ENCODE results near the gene SYNE1.
"Not testable (repeated sequence)": the region's sequence is repeated elsewhere in the genome, so short reads cannot be mapped to it uniquely, and the experiment has no call there.

SYNE1 gene

DNA sequence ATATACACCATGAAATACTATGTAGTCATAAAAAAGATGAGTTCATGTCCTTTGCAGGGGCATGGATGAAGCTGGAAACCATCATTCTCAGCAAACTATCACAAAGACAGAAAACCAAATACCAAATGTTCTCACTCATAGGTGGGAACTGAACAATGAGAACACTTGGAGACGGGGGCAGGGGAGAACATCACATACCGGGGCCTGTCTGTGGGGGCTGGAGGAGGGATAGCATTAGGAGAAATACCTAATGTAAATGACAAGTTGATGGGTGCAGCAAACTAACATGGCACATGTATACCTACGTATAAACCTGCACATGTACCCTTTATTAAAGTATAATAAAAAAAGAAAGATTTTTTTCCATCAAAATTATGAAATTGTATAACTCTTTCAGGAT, 22.4 kb downstream of the SYNE1 start:
- DNase-seq (ENCODE audit: low read depth, low spot score): not testable (repeated sequence)

DNA sequence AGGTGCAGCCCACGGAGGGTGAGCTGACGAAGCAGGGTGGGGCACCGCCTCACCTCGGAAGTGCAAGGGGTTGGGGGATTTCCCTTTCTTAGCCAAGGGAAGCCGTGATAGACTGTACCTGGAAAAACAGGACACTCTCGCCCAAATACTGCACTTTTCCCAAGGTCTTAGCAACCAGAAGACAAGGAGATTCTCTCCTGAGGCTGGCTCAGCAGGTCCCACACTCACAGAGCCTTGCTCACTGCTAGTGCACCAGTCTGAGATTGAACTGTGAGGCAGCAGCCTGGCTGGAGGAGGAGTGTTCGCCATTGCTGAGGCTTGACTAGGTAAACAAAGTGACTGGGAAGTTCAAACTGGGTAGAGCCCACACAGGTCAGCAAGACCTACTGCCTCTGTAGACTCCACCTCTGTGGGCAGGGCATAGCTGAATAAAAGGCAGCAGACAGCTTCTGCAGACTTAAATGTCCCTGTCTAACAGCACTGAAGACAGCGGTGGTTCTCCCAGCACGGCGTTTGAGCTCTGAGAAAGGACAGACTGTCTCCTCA, 28.0 kb downstream of the SYNE1 start:
- no peak for DNase-seq (ENCODE audit: low read depth, low spot score)

DNA sequence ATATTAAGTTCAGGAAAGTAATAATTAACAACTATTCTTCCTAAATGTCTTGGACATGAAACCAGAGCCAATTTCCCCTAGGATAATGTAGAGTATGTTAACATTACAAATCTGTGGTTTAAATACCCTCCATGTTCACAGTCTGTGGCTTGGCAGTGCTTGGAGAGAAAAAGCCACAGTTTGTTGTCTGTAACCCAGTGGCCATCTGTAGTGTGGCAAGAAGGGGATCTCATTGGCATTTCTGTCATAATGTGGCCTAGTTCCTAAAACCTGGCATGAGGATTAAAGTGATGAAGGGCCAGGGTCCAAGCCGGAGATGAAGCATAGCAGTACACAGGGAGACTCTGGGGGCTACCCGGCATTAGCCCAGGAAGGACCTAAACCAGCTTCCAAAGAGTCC, 31.2 kb downstream of the SYNE1 start:
- no peak for DNase-seq (ENCODE audit: low read depth, low spot score)

DNA sequence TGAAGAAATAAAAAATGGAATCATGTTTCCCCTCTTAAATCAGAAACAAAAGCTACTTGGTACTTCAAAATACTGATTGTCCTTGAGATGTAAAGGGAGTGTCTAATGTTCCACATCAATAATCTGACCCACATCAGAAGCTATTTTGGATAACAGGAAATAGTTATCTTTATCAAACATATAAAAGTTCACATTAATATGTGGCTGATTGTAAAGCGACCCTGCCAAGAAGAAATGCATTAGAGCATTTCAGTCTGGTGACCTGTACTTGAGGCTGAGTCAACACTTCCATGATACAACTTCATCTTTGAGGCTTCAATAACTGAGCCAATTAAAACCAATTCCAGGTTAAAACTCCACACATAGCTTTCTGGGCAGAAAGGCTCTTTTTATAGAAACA, 31.8 kb downstream of the SYNE1 start:
- no peak for DNase-seq (ENCODE audit: low read depth, low spot score)

DNA sequence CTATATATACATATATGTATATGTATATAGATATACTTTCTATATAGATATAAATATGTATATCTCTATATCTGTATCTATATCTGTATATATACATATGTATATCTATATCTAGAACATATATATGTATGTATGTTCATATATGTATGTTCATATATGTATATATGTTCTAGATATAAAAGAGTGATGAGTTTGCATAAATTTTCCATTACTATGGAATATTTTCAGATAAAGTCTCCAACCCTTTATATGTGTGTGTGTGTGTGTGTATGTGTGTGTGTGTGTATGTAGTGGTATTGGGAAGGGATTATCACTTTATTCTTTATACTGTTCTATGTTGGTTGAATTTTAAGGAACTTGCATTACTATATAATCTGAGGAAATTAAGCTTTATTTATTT, 33.3 kb downstream of the SYNE1 start:
- DNase-seq (ENCODE audit: low read depth, low spot score): no peak

DNA sequence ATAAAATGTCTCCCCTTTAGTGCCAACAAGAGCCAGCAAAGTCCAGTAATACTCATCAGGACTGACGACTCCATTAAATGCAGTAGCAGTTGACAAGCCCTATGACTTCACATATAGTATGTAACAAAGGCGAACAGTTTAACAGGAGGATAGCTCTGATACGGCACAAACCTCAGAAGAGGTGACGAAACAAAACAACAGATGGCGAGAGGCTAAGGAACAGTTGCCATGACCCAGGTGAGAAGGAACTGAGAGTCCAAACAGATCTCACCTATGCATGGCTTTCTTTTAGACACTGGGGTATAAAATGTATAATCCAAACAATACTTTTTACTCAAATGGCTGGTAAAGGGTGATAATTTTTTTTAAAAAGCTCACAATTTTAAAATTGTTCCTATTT, 37.1 kb downstream of the SYNE1 start:
- no peak for DNase-seq (ENCODE audit: low read depth, low spot score)

DNA sequence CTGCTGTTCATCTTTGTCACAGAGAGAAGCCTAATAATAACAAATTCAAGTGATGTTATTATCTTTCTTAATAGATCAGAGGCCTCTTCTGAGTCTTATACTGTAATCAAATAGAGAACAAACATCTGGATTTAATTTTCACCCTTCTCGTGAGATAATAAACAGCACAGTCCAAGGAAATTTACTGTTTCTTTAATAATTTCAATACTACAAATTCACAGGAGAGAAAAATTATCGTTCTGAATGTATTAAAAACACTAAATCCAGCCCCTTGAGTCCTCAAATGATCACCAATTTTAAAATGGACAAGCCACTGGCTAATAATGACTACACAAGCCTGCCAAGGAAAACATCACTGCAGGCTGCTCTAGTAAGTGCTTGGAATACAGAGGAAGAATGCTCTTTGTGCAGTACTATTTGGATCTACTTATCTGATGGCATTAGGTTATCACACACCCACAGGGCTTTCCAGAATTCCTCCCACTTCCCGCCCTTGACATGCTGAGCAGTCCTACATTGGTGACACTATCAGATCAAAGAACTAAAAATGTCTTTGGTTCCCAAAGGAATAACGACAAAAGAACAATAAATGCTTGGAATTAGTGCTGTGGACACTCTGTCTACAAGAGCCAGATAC, 38.1 kb downstream of the SYNE1 start:
- no peak for DNase-seq (ENCODE audit: low read depth, low spot score)

DNA sequence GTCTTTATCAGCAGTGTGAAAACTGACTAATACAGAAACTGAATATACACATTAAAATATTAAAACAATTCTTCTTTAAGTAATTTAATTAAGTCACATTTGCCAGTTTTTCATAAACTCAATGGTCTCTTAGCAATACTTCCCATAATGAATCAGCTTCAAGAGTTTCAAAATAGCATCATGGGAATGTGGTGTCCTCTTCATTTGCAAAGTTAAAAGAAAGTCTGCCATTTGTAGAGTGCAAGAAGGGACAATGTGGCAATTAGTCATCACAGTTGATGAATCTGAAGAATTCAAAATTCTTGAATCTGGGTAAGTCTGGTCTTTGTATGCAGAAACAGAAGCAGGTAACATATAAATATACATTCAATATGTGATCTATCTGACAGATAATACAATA, 38.7 kb downstream of the SYNE1 start:
- no peak for DNase-seq (ENCODE audit: low read depth, low spot score)

DNA sequence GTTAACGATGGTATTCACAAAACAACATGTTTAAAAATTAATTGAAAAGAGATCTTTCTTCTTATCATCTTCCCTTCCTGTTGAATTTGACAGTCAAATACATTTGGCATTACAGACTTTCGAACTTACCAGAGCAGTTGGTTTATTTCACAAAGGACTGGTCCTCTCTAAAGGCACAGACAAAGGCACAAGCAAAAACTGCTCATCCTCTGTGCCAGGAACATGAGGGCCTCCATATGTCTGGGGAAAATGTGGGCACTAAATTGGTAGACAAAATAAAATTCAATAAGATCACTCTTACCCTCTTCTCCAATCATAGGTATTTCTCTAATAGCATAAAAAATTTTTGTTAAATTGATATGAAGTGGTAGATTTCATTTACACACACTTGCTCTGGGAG, 40.4 kb downstream of the SYNE1 start:
- no peak for DNase-seq (ENCODE audit: low read depth, low spot score)

DNA sequence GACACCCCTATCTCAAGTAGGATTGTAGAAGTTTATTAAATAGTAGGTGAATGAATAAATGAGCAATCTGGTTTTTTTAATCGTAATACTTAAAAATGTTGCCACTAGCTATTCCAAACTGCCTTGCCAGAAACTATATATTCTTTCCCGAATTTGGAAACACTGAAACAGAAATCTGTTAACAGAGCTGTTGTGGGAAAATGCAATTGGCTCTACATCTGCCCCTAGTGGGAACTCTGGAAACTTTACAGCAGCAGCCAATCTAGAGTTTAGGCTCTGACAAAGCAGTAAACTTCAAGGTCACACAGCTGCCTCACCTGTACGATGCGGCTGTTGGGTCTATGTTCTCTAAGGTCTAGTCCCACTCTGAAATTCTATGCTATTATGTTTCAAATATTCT, 41.7 kb downstream of the SYNE1 start:
- no peak for DNase-seq (ENCODE audit: low read depth, low spot score)

DNA sequence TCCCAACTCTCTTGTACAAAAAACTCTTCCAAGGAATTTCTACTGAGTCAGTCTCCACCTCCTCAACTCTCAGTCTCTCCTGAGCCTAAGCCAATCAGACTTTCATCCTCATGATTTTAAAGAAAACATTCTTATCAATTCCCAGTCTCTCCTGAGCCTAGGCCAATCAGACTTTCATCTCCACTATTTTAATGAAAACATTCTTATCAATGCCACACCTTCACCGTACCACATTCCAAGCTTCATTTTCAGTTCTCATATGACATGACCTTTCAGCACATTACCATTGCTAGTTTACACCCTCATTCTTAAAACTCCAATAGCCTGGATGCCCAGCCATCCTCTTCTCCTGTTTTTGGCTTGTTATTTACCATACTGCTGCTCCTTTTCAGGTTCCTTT, 42.5 kb downstream of the SYNE1 start:
- no peak for DNase-seq (ENCODE audit: low read depth, low spot score)

DNA sequence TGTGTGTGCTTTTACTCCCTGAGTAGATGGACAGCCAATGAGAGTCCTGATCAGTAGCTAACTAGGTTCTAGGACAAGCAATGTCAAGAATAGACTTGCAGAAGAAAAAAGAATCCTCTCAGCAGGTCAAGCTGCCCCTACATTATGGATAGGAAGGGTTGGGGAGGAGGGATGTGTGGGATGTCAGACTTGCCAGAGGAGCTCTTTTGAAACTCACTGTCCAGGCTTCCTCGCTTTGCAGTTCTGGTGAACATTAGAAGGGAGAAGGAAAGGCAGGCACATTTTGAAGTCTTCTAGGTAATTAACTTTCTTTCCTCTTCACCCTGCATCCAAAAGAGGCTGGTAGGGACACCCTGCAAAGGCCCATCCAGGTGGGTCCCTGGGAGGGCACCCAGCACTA, 48.7 kb downstream of the SYNE1 start:
- DNase-seq (ENCODE audit: low read depth, low spot score): no peak

DNA sequence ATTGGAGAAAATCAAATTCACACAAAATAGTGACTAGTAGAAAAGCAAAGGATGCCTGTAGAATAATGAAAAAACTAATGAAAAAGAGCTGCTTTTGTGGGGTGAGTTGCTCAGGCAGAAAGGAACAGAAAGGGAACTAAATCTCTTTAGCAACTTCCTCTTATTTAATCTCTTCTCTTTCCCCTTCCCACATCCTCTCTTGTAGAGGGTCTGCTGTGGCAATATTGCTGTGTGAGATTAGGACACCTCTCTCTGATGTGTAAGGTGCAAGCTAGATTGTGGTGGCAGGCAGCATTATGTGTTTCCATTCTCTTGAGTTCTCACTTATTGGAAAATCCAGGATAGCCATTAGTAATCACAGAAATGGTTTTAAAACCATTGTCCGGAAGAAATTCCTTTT, 49.7 kb downstream of the SYNE1 start:
- no peak for DNase-seq (ENCODE audit: low read depth, low spot score)

DNA sequence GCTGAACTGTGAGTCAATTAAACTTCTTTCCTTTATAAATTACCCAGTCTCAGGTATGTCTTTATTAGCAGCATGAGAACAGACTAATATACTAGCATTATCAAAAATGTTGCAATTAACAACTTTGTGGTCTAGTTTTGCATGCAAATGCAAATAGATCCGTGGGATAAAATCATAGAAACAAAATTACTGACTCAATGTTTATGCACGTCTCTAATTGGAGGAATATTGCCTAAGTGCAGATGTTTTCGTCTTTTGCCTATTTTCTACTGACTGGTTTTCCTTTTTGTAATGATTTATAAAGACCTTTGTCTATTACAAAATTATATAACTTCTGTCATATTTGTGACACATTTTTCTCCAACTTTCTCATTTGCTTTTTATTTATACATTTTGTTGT, 51.9 kb downstream of the SYNE1 start:
- DNase-seq (ENCODE audit: low read depth, low spot score): no peak

DNA sequence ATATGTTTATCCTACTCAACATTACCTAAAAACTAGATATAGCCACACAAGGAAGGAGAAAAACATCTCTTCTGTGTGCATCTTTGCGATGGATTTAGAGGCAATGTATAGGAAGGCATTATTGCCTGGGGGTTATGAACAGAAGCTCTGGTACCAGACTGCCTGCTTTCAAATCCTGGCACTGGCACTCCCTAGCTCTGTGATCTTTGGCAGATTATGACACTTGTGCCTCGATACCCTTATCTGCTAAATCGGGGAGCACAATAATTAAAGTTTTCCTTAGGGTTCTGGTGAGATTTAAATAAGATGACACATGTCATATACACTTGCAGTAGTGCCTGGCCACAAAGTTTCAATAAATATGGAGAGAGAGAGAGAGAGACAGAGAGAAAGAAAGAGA, 53.3 kb downstream of the SYNE1 start:
- no peak for DNase-seq (ENCODE audit: low read depth, low spot score)

DNA sequence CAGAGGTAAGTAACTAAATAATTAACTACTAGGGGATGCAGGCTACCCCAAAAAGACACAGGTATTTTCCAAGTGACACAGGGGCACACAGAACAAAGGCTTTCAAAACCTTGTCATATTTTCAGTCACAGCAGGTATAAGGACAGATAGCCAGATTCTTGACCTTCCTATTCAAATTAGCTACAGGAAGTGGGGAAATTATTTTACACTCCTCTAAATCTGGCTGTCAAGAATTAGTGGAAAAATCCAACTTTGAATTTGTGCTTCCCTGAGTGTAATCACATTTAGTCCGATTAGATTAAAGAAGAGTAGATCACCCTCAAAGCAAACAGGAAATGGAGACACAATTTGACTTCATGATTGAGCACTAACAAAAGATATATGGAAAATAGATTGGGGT, 60.6 kb downstream of the SYNE1 start:
- no peak for DNase-seq (ENCODE audit: low read depth, low spot score)

DNA sequence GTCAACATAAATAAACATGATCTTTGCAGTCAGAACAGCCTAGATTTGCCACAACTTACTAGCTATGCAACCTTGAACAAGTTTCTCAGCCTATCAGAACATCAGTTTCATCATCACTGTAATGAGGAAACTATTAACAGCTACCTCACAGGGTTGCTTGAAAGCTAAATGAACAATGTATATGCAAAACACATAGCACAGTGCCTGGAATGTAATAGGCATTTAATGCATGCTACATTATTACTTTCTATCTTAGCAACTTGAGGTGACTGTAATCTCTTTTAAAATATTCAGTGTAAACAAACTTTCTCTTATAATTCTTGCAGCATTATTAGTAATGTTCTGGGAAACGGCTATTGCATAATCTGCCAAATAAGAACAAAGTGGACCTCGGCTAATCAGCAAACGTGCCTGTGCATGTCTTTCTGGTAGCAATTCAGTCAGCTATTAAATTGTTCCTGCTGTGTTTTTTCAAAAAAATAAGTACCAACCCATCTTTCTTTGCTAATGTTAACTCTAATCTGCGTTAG, 61.5 kb downstream of the SYNE1 start:
- DNase-seq (ENCODE audit: low read depth, low spot score): no peak

DNA sequence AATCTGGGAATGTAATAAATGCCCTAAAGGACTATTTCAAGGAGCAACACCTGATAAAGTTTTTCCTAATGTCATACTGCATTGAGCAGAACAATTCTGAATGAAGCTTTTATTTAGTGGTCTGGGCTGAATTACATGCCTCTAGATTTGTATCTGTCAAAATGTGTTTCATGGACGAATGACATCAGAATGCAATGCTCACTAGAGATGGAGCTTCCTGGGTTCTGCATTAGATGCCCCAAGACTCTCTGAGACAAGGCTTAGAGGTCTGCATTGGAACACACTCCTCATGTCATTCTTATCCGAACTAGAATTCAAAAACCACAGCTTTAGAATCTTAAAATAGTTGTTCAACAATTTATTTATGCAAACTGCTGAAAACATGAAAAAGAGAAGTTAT, 62.0 kb downstream of the SYNE1 start:
- DNase-seq (ENCODE audit: low read depth, low spot score): no peak

DNA sequence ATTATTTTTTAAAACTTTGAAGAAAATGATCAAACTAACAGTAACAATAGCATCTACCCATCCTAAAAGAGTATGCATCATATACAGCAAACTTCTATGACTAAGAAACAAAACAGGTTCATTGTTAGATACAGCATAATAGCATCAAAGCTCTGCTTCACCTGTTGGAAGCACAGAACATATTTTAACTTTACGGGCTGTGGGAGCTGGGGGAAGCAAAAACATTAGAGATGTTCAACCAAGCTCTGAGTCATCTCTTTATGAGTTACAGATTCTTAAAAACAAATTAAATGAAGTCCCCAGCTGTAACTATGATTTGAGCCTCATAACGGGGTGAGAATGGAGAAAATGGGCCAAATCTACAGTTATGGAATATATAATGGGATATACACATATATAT, 63.4 kb downstream of the SYNE1 start:
- no peak for DNase-seq (ENCODE audit: low read depth, low spot score)

DNA sequence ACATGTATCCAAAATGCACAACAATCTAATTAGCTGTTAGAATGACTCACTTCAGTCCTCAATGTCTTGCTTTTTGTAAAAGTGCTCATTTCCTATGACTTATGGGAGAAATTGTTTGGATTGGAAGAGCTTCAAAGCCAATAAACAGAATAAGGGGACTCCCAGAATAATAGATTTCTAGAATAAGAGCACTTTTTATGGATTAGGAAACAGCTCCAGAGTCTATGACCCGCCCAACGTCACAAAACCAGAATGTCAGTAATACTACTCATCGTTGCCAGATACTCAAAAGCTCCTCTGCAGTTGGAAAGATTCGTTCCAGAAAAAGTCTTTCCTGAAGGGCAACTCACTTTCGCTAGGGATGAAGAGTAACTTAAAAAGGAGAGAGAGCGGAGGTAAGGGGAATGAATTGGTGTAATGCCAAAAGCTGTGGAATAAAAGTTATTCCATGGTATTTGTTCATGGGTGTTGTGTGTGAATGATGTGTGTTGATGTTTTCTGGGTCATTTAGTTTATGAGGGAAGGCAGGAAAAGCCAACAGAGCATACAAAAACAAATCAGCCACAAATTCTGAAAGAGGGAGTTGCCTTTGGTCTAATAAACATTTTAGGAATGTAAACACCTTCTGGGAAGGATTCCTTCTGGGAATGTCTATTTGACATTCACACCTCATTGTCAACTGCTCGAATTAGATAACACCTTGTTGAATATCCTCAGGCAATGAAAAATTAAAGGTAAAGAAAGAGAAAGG, 64.6 kb downstream of the SYNE1 start:
- no peak for DNase-seq (ENCODE audit: low read depth, low spot score)

DNA sequence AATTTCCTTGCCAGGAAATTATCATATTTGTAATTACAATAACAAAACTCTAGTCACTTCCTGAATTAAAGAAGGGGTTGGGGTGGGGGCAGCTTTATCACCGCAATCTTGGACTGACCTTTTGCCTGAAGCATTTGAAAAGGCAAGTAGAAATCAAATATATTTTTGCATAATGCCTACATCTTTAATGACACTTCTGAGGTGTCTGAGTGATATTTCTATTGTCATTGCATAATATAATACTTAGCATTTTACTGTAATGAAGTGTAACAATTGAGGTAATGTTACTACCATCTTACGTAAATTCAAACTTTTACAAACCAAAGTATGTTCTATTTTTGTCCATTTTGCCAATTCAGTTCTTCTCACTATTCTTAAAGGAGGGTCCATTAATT, 65.2 kb downstream of the SYNE1 start:
- no peak for DNase-seq (ENCODE audit: low read depth, low spot score)

DNA sequence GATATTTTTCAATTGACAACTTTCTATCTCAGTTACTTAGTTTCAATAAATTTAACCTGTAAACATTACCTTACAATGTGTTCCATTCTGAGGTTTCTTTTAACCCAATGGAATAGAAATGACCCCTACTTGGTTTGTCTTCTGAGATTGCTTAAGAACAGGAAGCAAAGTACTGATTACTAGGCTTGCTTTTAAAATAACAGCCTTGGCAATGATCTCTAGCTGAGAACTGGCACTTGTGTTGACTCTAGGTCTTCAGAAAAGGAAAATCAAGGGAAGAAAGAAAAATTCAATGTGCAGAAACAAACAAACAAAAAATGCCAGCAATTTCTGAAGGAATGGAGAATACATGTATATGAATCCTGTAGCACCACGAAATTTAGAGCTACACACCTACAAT, 66.1 kb downstream of the SYNE1 start:
- no peak for DNase-seq (ENCODE audit: low read depth, low spot score)
